Skeletal muscle tissue (tissue), 4 donors: ENCODE data around the gene FBXL4. TPM values are rescaled to one million over a fixed set of nuclear protein-coding genes. Genes with fewer than 3 reads are reported as not detected.

Source experiments
- H3K27ac ChIP-seq: one replicate; pipeline ENCODE4 v1.7.0; 2013; ENCODE audit warnings: mild to moderate bottlenecking, low read depth, low read length, inconsistent platforms
- H3K27me3 ChIP-seq, 3 donors: one replicate each; pipeline ENCODE4 v1.7.0; 2013; ENCODE audit warnings: low read length in 3 of 3; ENCODE audit not compliant: control insufficient read depth in 3 of 3, insufficient read depth in 3 of 3
- H3K36me3 ChIP-seq, 3 donors: one replicate each; pipeline ENCODE4 v1.7.0; 2013; ENCODE audit warnings: low read length in 3 of 3; ENCODE audit not compliant: control insufficient read depth in 3 of 3, insufficient read depth in 3 of 3
- H3K4me1 ChIP-seq, 3 donors: one replicate each; pipeline ENCODE4 v1.7.0; 2013; ENCODE audit warnings: low read length in 3 of 3, mild to moderate bottlenecking in 3 of 3; ENCODE audit not compliant: control insufficient read depth in 3 of 3, insufficient read depth in 3 of 3
- H3K4me3 ChIP-seq, 3 donors: one replicate each; pipeline ENCODE4 v1.7.0; 2013; ENCODE audit warnings: low read length in 3 of 3
- H3K9ac ChIP-seq, 3 donors: one replicate each; pipeline ENCODE4 v1.7.0; 2013; ENCODE audit warnings: low read length in 3 of 3, mild to moderate bottlenecking in 3 of 3, moderate library complexity in 2 of 3, low read depth in 1 of 3
- H3K9me3 ChIP-seq, 3 donors: one replicate each; pipeline ENCODE4 v1.7.0; 2013; ENCODE audit warnings: low read length in 3 of 3; ENCODE audit not compliant: control insufficient read depth in 3 of 3
- total RNA-seq: library from RNA; depleted of rRNA; stranded (reverse); fragments of >200 nt; gene quantifications from one replicate; pipeline ENCODE4 v1.2.3, GENCODE V29; 2014
- donor health status: Osteomylitis.

FBXL4 gene
- total RNA-seq, 1 donor from 2014 or later = 14.1 TPM

DNA sequence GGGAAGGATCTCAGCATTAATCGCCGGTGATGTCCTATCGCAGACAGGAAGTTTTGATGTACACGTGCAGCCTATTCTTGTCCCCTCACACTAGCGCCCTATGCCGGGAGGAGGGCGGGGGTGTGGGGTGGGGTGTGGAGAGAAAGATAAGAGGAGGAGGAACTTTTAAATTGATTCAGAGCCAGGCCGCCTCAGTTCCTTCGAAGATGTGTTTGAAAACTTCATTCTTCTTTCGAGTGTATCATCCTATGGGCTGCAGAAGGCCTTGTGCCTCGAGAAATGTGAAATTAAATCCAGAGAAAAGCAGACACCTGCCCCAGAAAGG, 115.8 kb downstream of the FBXL4 start:
- no peak overlapping the region for H3K27ac ChIP-seq
- no peak overlapping the region for H3K9ac ChIP-seq
- H3K27me3 ChIP-seq = peaks cover 88 to 95% (median 89%) of the 10 kb centered on the region in 3 donors
- no peaks in the 10 kb centered on the region for H3K9me3 ChIP-seq
- peaks cover 33 to 44% (median 43%) of the 10 kb centered on the region in 3 donors for H3K4me1 ChIP-seq
- H3K36me3 ChIP-seq = no peaks in the 10 kb centered on the region
- H3K4me3 ChIP-seq = peak overlapping the region in 2 of 3 donors; percentile 71

DNA sequence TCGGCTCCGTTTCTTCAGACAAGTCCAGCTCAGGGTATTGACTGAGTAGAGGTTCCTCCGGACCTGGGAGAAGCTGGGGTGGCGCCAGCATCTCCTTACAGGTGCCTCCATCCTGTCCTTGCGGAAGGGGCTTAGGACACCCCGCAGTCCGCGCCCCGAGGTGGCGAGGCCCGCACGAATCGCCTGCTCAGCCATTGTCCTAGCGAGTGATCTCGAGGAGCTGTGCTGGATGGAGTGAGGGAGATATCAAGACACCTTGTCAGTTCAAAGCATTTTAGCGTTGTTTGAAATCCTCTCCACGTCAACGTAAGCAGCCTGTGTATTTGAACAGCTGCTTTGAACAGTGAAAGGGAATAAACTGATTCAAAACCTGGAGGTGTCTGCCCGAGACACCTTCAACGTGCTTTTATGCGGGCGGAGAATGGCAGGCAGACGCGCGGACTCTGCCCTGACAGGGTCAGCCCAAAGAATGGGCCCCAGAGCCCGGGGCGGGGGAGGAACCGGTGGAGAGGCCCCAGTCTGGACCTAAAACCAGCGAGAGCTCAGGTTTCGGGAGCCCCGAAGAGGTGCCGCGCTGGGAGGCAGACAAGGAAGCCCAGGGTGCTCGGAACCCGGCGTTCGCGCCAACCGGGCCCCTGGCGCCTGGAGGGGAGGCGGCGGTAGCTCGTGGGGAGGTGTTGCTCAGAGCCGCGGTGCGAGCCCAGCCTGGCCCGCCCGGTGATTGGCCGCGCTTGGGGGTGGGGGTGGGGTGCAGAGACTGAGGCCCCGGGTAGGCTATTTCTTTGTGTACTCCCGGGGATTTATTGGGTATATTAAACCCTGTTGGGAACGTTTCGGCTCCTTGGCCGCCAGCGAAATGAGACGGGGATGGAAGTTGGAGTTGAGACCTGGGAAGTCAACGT, 116.4 kb downstream of the FBXL4 start:
- peaks cover 87 to 96% (median 89%) of the 10 kb centered on the region in 3 donors for H3K27me3 ChIP-seq
- H3K36me3 ChIP-seq = no peaks in the 10 kb centered on the region
- H3K9me3 ChIP-seq = no peaks in the 10 kb centered on the region
- no peak overlapping the region for H3K27ac ChIP-seq
- H3K4me3 ChIP-seq = no peak overlapping the region
- peak overlapping the region in 1 of 3 donors; percentile 16 for H3K9ac ChIP-seq
- H3K4me1 ChIP-seq = peaks cover 33 to 44% (median 43%) of the 10 kb centered on the region in 3 donors

- no peak overlapping the region for H3K4me3 ChIP-seq
- H3K9me3 ChIP-seq = no peaks in the 10 kb centered on the region
- H3K4me1 ChIP-seq = peaks cover 26 to 39% (median 36%) of the 10 kb centered on the region in 3 donors
- no peak overlapping the region for H3K9ac ChIP-seq
- no peak overlapping the region for H3K27ac ChIP-seq
- H3K36me3 ChIP-seq = no peaks in the 10 kb centered on the region
- H3K27me3 ChIP-seq = peaks cover 87 to 96% (median 89%) of the 10 kb centered on the region in 3 donors
These were observed 117.6 kb downstream of the FBXL4 start for GRCh38 chr6:98830146-98830545.

- Histone ChIP-seq H3K27ac (no peak overlapping the region), H3K27me3 (peaks cover 93 to 97% (median 96%) of the 10 kb centered on the region in 3 donors), H3K36me3 (no peaks in the 10 kb centered on the region), H3K9ac (no peak overlapping the region), H3K9me3 (no peaks in the 10 kb centered on the region), H3K4me3 (no peak overlapping the region), H3K4me1 (peaks cover 26 to 44% (median 43%) of the 10 kb centered on the region in 3 donors)
These were observed 118.8 kb downstream of the FBXL4 start for GRCh38 chr6:98828941-98829411.

DNA sequence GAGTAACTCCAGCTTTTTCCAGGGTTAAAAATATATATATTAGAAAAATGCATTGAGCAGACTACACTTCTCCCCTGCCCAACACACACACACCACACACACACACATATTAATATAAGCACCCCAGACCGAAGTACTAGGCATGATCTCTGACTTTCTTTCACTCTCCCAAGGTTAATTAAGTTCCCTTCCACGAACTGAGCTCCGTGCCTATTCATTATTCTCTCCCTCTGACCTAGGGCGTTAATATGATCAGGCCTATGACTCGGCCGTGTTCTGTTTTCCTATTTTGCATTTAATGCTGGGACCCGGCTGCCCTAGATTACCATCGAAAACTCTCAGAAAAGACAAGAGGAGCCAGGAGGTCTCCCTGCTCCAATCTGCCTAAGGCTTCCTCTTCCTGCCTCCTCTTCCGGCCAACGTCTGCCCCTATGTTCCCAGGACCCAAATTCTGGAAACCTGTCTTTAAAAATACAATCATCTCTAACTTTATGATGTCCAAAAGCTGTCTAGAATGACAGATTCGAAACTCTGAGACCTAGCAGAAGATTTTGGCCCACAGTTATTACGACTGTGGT, 119.4 kb downstream of the FBXL4 start:
- H3K27me3 ChIP-seq = peaks cover 93 to 97% (median 95%) of the 10 kb centered on the region in 3 donors
- H3K27ac ChIP-seq = no peak overlapping the region
- H3K9ac ChIP-seq = no peak overlapping the region
- H3K36me3 ChIP-seq = no peaks in the 10 kb centered on the region
- peaks cover 20 to 39% (median 38%) of the 10 kb centered on the region in 3 donors for H3K4me1 ChIP-seq
- H3K9me3 ChIP-seq = no peaks in the 10 kb centered on the region
- no peak overlapping the region for H3K4me3 ChIP-seq

- Histone ChIP-seq H3K9ac (no peak overlapping the region), H3K4me1 (peaks cover 12 to 32% (median 30%) of the 10 kb centered on the region in 3 donors), H3K4me3 (no peak overlapping the region)
These were observed 120.2 kb downstream of the FBXL4 start for GRCh38 chr6:98827295-98828159.

DNA sequence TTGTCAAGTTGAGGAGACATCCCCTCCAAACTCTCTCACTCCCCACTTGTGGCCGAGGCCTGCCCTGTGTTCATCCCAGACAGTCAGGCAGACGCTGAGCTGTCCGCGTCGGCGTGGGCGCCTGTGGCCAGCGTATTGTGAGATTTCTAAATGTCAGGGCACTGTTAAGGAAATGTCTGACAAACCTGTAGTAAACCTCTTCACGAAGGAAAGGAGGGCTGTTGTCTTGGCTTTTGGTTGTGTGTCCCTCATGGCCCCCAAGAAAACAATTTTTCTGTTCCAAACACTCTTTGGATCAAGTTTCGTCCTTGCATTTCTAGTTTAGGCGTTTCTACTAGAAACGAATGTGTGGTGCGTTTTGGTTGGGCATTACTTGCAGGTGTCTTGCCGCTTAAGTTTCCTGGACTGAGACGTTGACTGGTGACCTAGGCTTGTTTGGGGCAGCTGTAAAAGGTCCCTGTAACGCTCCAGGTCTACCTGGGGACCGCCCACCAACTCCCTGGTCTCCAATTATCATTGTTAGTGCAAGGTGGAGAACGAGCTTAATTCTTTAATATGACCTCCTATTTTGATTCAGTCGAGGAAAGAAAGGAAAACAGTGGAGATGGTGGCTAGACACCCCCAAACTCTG, 122.0 kb downstream of the FBXL4 start:
- Histone ChIP-seq H3K27me3 (peaks cover 78 to 87% (median 80%) of the 10 kb centered on the region in 3 donors), H3K27ac (no peak overlapping the region), H3K4me1 (peaks cover 0 to 16% (median 15%) of the 10 kb centered on the region in 3 donors), H3K4me3 (no peak overlapping the region), H3K36me3 (no peaks in the 10 kb centered on the region), H3K9me3 (peaks cover 0 to 4% (median 0%) of the 10 kb centered on the region in 3 donors), H3K9ac (no peak overlapping the region)

More at GRCh38 chr6:98827295-98828159, 120.2 kb downstream of the FBXL4 start:
- H3K27me3 ChIP-seq = peaks cover 88 to 91% (median 90%) of the 10 kb centered on the region in 3 donors
- H3K27ac ChIP-seq = no peak overlapping the region
- H3K36me3 ChIP-seq = no peaks in the 10 kb centered on the region
- no peaks in the 10 kb centered on the region for H3K9me3 ChIP-seq

- Histone ChIP-seq H3K4me3 (no peak overlapping the region), H3K27ac (no peak overlapping the region), H3K4me1 (peaks cover 0 to 16% (median 14%) of the 10 kb centered on the region in 3 donors), H3K27me3 (peaks cover 72 to 84% (median 73%) of the 10 kb centered on the region in 3 donors), H3K36me3 (no peaks in the 10 kb centered on the region), H3K9me3 (peaks cover 0 to 4% (median 0%) of the 10 kb centered on the region in 3 donors), H3K9ac (no peak overlapping the region)
These were observed 122.7 kb downstream of the FBXL4 start for GRCh38 chr6:98824902-98825599.
